Sigmoid colon (tissue), 7 donors: ENCODE results near the gene RFX7. TPM values are rescaled to one million over a fixed set of nuclear protein-coding genes. Genes with fewer than 3 reads are reported as not detected.

Experiments
- DNase-seq: peaks from one replicate; pipeline ENCODE4 v3.0.0-alpha.2; 2019
- H3K27ac ChIP-seq, 4 donors: fragments of 200-600 bp; sonication (generic); one replicate each; pipeline ENCODE4 v1.5.1; 2016 to 2019; ENCODE audit warnings: mild to moderate bottlenecking in 1 of 4
- H3K27me3 ChIP-seq, 3 donors: fragments of 200-600 bp; sonication (generic); one replicate each; pipeline ENCODE4 v1.5.1; 2019; ENCODE audit warnings: mild to moderate bottlenecking in 1 of 3
- H3K36me3 ChIP-seq, 4 donors: fragments of 200-600 bp; sonication (generic); one replicate each; pipeline ENCODE4 v1.5.1; 2016 to 2019
- H3K4me1 ChIP-seq, 4 donors: fragments of 200-600 bp; sonication (generic); one replicate each; pipeline ENCODE4 v1.5.1; 2017 to 2019
- H3K4me3 ChIP-seq, 4 donors: fragments of 200-600 bp; sonication (generic); one replicate each; pipeline ENCODE4 v1.5.1; 2017 to 2019; ENCODE audit warnings: mild to moderate bottlenecking in 2 of 4, moderate library complexity in 1 of 4
- H3K9me3 ChIP-seq, 4 donors: fragments of 200-600 bp in 3 of 4; sonication (generic) in 3 of 4; one replicate each; pipeline versions ENCODE4 v1.5.1 to v1.6.1; 2013 to 2019
- CTCF ChIP-seq, 4 experiments: fragments of 450-650 bp in 3 of 4; fragments of 200-600 bp in 1 of 4; IDR thresholded peaks; one replicate each; pipeline ENCODE4 v1.5.1; 2016 to 2019; ENCODE audit warnings: antibody characterized with exemption in 4 of 4, mild to moderate bottlenecking in 3 of 4, moderate library complexity in 2 of 4
- EP300 ChIP-seq, 4 donors: sonication (generic); formaldehyde crosslinking; IDR thresholded peaks; one replicate each; pipeline ENCODE4 v1.6.1; 2017; ENCODE audit warnings: antibody characterized with exemption in 4 of 4
- POLR2A ChIP-seq, 2 donors: fragments of 450-650 bp; IDR thresholded peaks; one replicate each; pipeline ENCODE4 v1.6.1; 2016; ENCODE audit warnings: antibody characterized with exemption in 2 of 2, mild to moderate bottlenecking in 2 of 2, moderate library complexity in 2 of 2
- POLR2AphosphoS5 ChIP-seq, 4 donors: sonication (generic); formaldehyde crosslinking; IDR thresholded peaks; one replicate each; pipeline ENCODE4 v1.6.1; 2017; ENCODE audit warnings: antibody characterized with exemption in 4 of 4
- WGBS, 2 donors: extraction: QIAGEN DNeasy Blood & Tissue Kit; methylation state at CpG; one replicate each; pipeline ENCODE4 v1.1.7; 2013; 5-methylcytosine and 5-hydroxymethylcytosine counted together
- intact Hi-C: fragments of 100-400 bp; cut with DNase I; formaldehyde crosslinking; loops from one replicate; pipeline ENCODE4 v1.15.1; 2023
- polyA plus RNA-seq, 3 donors: library from polyadenylated mRNA; stranded (reverse); fragments of 200-250 nt; gene quantifications; one replicate each; pipeline ENCODE4 v1.2.3, GENCODE V29; 2013
- total RNA-seq, 4 donors: library from RNA; depleted of rRNA; stranded (reverse); fragments of >200 nt; gene quantifications; one replicate each; pipeline ENCODE4 v1.1.0, GENCODE V29; 2016
- donor health status: healthy with polysubstance abuse.
- donor health status: Bipolar disorder and iron deficiency.
- donor health status: healthy.

RFX7 gene
- total and polyA plus RNA-seq, 7 donors, result 0.60 to 9.1 (median 6.7) TPM

DNA sequence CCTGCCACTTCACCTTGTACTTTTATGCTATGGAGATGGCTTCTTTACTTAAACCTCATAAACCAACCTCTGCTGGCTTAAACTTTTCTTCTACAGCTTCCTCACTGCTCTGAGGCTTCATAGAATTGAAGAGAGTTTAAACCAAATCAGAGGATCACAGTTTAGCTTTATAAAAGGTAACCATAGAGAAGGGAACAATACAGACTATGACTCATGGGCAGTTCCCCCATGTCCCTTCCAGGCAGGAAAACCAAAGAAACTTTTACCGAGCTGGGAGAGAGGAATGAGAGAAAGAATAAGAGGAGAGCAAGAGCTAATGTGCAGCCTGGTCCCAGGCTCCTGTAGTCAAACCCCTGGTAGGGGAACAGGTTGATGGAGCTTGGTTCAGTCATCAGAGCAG lies 196.3 kb downstream of the RFX7 start:
- H3K4me1 ChIP-seq, result peaks cover 0 to 8% (median 0%) of the 10 kb centered on the region in 4 donors
- no peaks in the 10 kb centered on the region for H3K9me3 ChIP-seq
- no peaks in the 10 kb centered on the region for H3K36me3 ChIP-seq
- no peak for DNase-seq
- intact Hi-C loops, result no loop called here
- H3K27me3 ChIP-seq, result no peaks in the 10 kb centered on the region
- H3K4me3 ChIP-seq, result no peak overlapping the region
- no peak for TF ChIP-seq POLR2AphosphoS5 (IDR thresholded peaks at IDR 0.05)
- no peak for TF ChIP-seq EP300 (IDR thresholded peaks at IDR 0.05)
- TF ChIP-seq CTCF (IDR thresholded peaks at IDR 0.05), result no peak
- TF ChIP-seq POLR2A (IDR thresholded peaks at IDR 0.05), result no peak
- no peak overlapping the region for H3K27ac ChIP-seq
- 76 to 87% methylated on average over 1 of the region's 1 CpG for WGBS, 2 donors

DNA sequence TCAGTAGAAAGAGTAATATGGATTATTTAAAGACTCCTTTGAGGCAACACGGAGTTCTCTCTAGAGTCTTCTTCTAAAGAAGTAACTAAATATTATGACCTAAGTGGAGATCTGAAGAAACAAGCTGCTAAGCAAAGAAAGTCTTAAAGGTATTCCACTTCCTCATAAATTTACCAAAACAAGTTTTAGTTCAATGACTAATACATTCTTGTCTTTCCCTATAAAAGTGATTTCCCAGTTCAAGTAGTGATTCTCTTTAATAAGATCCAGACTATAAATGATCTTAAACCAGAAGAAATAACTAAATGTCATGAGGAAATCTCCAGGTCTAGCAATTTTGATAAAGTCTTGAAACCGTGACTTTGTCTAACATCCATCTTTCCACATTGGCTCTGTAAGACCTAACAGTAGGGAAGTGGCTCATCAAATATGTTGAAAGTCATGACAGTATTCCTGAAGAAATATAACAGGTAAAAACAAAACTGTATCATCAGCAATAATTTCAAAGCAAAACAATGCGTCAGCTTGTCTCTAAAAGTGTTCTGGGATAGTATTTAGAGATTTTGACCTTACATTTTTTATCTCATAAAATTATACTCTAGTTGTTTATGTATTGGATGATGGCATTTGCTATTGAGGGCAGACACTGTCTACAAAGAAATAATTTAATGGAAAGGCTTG lies 198.5 kb downstream of the RFX7 start:
- Histone ChIP-seq H3K36me3 (no peaks in the 10 kb centered on the region), H3K27ac (no peak overlapping the region), H3K4me3 (no peak overlapping the region), H3K27me3 (no peaks in the 10 kb centered on the region), H3K4me1 (peaks cover 0 to 8% (median 3%) of the 10 kb centered on the region in 4 donors), H3K9me3 (no peaks in the 10 kb centered on the region)
- intact Hi-C loops, result no loop called here
- no peak for TF ChIP-seq POLR2A (IDR thresholded peaks at IDR 0.05)
- TF ChIP-seq CTCF (IDR thresholded peaks at IDR 0.05), result no peak
- no peak for TF ChIP-seq POLR2AphosphoS5 (IDR thresholded peaks at IDR 0.05)
- no peak for TF ChIP-seq EP300 (IDR thresholded peaks at IDR 0.05)
- WGBS, 2 donors, result 87 to 88% methylated on average over 3 of the region's 3 CpGs
- DNase-seq, result no peak

DNA sequence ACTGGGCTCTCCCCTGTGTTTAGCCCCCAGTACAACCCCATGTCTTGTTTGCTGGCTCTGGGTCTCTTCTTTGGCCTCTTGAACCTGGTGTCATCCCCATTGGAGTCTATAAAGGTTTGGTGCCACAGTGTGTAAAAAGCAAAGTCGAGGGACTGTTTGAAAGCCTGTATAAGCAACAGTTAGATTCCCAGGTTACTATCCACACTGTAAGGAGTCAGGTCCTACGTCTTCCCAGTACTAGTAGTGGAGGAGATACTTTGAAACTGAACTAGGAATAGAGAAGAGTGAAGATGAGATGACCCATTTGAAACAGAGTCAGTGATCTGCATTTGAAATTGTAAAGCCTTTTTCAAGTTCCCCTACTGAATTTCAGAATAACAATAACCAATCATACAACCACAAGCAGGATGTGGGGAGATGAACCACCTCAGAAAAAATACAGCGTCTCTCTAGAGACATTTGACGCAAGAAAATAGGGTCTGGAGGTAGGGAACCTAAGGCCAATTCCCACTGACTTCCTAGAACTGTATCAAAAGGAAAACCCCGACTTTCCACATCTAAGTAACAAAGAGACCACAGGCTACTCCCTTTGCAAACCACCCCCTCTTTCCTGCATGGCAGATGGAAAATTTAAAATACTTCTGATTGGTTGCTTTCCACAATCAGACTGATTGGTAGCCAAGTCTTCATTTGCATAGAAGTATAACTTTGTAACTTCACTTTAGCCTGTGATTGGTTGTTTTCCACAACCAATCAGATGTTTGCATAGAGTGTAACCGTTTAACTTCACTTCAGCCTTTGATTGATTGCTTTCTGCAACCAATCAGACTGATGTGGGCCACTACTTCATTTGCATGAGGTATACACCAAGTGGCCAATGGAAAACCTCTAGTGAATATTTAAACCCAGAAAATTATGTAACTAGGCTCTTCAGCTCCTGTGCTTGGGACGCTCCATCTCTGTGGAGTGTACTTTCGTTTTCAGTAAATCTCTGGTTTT lies 200.4 kb downstream of the RFX7 start:
- Histone ChIP-seq H3K27me3 (no peaks in the 10 kb centered on the region), H3K4me3 (no peak overlapping the region), H3K9me3 (no peaks in the 10 kb centered on the region), H3K27ac (no peak overlapping the region), H3K4me1 (peaks cover 0 to 11% (median 2%) of the 10 kb centered on the region in 4 donors), H3K36me3 (no peaks in the 10 kb centered on the region)
- no peak for TF ChIP-seq CTCF (IDR thresholded peaks at IDR 0.05)
- TF ChIP-seq EP300 (IDR thresholded peaks at IDR 0.05), result no peak
- no peak for TF ChIP-seq POLR2AphosphoS5 (IDR thresholded peaks at IDR 0.05)
- TF ChIP-seq POLR2A (IDR thresholded peaks at IDR 0.05), result no peak
- intact Hi-C loops, result loop anchor here (5.0 kb wide), 1 partner anchor 51 kb away; the partner anchor contains the start of gene NEDD4
- DNase-seq, result no peak
- 65 to 80% methylated on average over 8 of the region's 8 CpGs for WGBS, 2 donors

- Histone ChIP-seq H3K27ac (no peak overlapping the region), H3K4me3 (no peak overlapping the region), H3K9me3 (no peaks in the 10 kb centered on the region), H3K4me1 (peaks cover 0 to 11% (median 2%) of the 10 kb centered on the region in 4 donors), H3K27me3 (no peaks in the 10 kb centered on the region), H3K36me3 (no peaks in the 10 kb centered on the region)
- TF ChIP-seq EP300 (IDR thresholded peaks at IDR 0.05) (no peak), CTCF (IDR thresholded peaks at IDR 0.05) (no peak), POLR2AphosphoS5 (IDR thresholded peaks at IDR 0.05) (no peak), POLR2A (IDR thresholded peaks at IDR 0.05) (no peak)
- WGBS, 2 donors, result 56 to 77% methylated on average over 4 of the region's 4 CpGs
- no peak for DNase-seq
- intact Hi-C loops, result loop anchor here (5.0 kb wide), 1 partner anchor 50 kb away; the partner anchor contains the start of gene NEDD4
These were observed 201.2 kb downstream of the RFX7 start for GRCh38 chr15:56042498-56042897.
